ENCODE measurements around the gene EHD4.

DNA sequence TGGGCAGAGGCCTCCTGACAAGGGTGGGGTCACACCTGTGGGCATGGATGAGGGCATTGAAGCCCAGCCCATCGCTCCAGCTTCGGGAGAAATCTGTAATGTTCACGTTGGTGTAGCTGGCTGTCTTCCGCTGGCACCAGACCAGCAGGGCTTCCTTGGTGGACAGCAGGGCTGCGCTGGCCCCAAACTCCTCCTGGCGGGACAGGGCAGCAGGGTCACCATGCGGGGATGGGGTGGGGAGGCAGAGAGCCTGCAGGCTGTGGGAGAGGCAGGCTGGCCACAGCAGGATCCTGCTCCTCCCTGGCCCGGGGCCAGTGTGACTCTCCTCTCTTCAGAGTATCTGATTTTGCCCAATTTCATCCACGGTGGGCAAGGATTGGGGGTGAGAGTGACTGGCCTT, 84.5 kb downstream of the EHD4 start:
- TF ChIP-seq, protein P1, sequence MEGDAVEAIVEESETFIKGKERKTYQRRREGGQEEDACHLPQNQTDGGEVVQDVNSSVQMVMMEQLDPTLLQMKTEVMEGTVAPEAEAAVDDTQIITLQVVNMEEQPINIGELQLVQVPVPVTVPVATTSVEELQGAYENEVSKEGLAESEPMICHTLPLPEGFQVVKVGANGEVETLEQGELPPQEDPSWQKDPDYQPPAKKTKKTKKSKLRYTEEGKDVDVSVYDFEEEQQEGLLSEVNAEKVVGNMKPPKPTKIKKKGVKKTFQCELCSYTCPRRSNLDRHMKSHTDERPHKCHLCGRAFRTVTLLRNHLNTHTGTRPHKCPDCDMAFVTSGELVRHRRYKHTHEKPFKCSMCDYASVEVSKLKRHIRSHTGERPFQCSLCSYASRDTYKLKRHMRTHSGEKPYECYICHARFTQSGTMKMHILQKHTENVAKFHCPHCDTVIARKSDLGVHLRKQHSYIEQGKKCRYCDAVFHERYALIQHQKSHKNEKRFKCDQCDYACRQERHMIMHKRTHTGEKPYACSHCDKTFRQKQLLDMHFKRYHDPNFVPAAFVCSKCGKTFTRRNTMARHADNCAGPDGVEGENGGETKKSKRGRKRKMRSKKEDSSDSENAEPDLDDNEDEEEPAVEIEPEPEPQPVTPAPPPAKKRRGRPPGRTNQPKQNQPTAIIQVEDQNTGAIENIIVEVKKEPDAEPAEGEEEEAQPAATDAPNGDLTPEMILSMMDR (conservative IDR thresholded peaks at IDR 0.05 in 1 of 2, IDR thresholded peaks at IDR 0.05 in 1 of 2; ENCODE audit: low read depth in 1 of 2, low read length in 2 of 2) = no peak
- TF ChIP-seq EZH2 (IDR thresholded peaks at IDR 0.05; ENCODE audit: low read length, missing control alignments) = no peak

All from fibroblast of lung (primary cell).